Body of pancreas (tissue), 4 donors: ENCODE data around the gene HOXB3. TPM values are rescaled to one million over a fixed set of nuclear protein-coding genes. Genes with fewer than 3 reads are reported as not detected.

Experiments
- ATAC-seq: fragments of 150-250 bp; one replicate; pipeline ENCODE4 v1.9.1; 2016
- DNase-seq, 4 donors: peaks; one replicate each; pipeline ENCODE4 v3.0.0-alpha.2; 2019
- H3K27ac ChIP-seq, 4 donors: fragments of 200-600 bp; sonication (generic); 1 replicate in 3 of 4; 2 replicates in 1 of 4; pipeline versions ENCODE4 v1.5.1 to v1.6.1; 2016 to 2019; ENCODE audit warnings: mild to moderate bottlenecking in 1 of 4, mixed read lengths in 1 of 4, moderate library complexity in 1 of 4
- H3K27me3 ChIP-seq, 2 donors: fragments of 200-600 bp; sonication (generic); one replicate each; pipeline ENCODE4 v1.6.0; 2016; ENCODE audit warnings: mild to moderate bottlenecking in 1 of 2
- H3K36me3 ChIP-seq, 2 donors: fragments of 200-600 bp; sonication (generic); replicated peaks in 1 of 2; 2 replicates each; pipeline ENCODE4 v1.5.1; 2016; ENCODE audit warnings: low read depth in 2 of 2; ENCODE audit not compliant: insufficient read depth in 1 of 2
- H3K4me1 ChIP-seq: fragments of 200-600 bp; sonication (generic); one replicate; pipeline ENCODE4 v1.6.0; 2016
- H3K4me3 ChIP-seq, 2 donors: fragments of 200-600 bp; sonication (generic); 1 replicate in 1 of 2; 2 replicates in 1 of 2; pipeline ENCODE4 v1.5.1; 2016 to 2019
- H3K9me3 ChIP-seq, 3 donors: fragments of 200-600 bp; sonication (generic); 1 replicate in 2 of 3; 2 replicates in 1 of 3; pipeline ENCODE4 v1.5.1; 2016
- POLR2A ChIP-seq, 3 donors: fragments of 450-650 bp; IDR thresholded peaks; one replicate each; pipeline ENCODE4 v1.6.1; 2016; ENCODE audit warnings: antibody characterized with exemption in 3 of 3, mild to moderate bottlenecking in 2 of 3
- WGBS, 2 donors: methylation state at CpG; one replicate each; pipeline ENCODE4 v1.1.5; 2017; 5-methylcytosine and 5-hydroxymethylcytosine counted together
- intact Hi-C: fragments of 100-400 bp; cut with DNase I; formaldehyde crosslinking; loops from one replicate; pipeline ENCODE4 v1.15.1; 2023
- total RNA-seq, 2 donors: library from RNA; depleted of rRNA; stranded (reverse); fragments of >200 nt; gene quantifications; one replicate each; pipeline ENCODE4 v1.1.0, GENCODE V29; 2016
- TF ChIP-seq, protein P1 (sequence below), 7 experiments: fragments of 450-650 bp in 4 of 7; fragments of 200-600 bp in 3 of 7; sonication (generic) in 3 of 7; IDR thresholded peaks; one replicate each; pipeline ENCODE4 v1.5.1; 2016 to 2019; ENCODE audit warnings: antibody characterized with exemption in 7 of 7

The HOXB3 gene
- total RNA-seq, 2 donors from 2014 or later = 2.9 TPM; not detected in 1

DNA sequence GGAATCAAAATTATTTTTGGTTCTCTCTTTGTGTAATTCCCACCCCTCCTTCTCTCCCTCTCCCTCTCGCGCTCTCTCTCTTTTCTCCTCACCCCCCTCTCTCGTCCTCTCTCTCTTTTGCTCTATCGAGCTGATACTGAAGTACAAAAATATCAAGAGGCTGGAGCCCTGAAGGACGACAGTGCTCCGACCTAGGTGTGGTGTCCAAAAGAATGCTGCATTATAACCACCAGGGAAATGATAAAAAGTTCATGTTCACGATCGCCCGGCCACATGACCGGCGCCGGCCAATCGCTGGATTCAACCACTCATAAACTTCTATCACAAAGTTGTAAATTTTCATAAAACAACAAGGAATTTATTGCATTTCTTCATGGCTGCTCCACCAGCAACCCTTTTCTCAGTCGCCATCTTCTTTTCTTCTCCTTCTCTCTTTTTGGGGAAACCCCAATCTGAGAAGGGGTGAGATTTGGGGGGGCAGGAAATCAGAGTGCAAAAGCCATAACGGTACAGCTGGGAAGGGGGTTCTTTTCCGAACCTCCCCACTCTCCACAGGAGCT is 14.8 kb upstream of the HOXB3 start, which contains the start of gene HOXB6:
Gene HOXB6, minus strand, starts transcription at position 217 of the 560 bp plus-strand sequence. CDS start 6,836 bp downstream, outside the sequence.
- no peak within 1 kb of the TSS for H3K4me3 ChIP-seq
- no peak within 1 kb of the TSS for H3K27ac ChIP-seq
- ATAC-seq (no peak), DNase-seq (no peak)
- intact Hi-C loops = no loop called here
- TF ChIP-seq POLR2A (IDR thresholded peaks at IDR 0.05) = no peak
- TF ChIP-seq, protein P1, sequence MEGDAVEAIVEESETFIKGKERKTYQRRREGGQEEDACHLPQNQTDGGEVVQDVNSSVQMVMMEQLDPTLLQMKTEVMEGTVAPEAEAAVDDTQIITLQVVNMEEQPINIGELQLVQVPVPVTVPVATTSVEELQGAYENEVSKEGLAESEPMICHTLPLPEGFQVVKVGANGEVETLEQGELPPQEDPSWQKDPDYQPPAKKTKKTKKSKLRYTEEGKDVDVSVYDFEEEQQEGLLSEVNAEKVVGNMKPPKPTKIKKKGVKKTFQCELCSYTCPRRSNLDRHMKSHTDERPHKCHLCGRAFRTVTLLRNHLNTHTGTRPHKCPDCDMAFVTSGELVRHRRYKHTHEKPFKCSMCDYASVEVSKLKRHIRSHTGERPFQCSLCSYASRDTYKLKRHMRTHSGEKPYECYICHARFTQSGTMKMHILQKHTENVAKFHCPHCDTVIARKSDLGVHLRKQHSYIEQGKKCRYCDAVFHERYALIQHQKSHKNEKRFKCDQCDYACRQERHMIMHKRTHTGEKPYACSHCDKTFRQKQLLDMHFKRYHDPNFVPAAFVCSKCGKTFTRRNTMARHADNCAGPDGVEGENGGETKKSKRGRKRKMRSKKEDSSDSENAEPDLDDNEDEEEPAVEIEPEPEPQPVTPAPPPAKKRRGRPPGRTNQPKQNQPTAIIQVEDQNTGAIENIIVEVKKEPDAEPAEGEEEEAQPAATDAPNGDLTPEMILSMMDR (IDR thresholded peaks at IDR 0.05) = no peak
- no peaks in the 10 kb centered on the region for H3K36me3 ChIP-seq
- 13 to 14% methylated on average over 16 of the region's 16 CpGs for WGBS, 2 donors
- peaks cover 15% of the 10 kb centered on the region for H3K4me1 ChIP-seq
- peaks cover 3 to 64% of the 10 kb centered on the region in 2 donors for H3K27me3 ChIP-seq
- H3K9me3 ChIP-seq = no peaks in the 10 kb centered on the region

DNA sequence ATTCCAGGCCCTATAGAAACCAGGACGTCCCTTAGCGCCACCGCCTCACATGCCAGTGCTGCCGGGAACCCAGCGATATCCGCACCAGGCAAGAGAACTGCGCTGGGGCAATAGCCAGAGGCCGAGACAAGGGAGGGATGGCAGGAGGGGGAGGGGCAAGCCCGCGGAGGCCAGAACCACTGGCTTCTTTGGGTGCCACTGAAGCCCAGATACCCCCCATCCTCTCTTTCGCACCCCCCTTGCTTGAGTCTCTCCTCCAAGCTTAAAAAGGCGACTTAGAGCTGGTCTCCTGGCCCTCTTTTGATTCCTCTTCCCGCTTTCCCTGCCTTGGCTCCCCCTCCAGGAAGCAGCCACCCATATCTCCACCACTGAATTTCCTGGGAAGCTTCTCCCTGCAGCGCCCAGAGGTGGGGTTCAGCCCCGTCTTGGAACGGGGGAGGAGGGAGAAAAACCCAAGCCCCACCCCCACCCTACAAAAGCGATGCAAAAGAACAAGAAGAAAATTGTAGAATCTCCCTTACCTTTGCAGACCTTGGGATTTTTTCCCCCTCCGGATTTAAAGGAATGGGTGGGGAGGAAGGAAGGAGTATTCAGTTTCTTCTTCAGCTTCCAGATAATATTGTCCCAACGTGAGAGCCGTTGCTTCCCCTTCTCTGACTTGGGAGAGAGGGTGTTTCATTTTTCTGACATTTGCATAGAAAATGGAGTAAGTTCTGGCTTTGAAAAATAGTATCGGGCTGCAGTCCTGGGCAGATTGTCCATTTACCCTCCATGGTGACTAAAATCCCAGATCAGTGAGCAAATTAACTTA is 14.1 kb upstream of the HOXB3 start:
- Histone ChIP-seq H3K4me3 (no peak overlapping the region), H3K4me1 (peaks cover 13% of the 10 kb centered on the region), H3K27ac (no peak overlapping the region), H3K9me3 (no peaks in the 10 kb centered on the region), H3K27me3 (peaks cover 3 to 64% of the 10 kb centered on the region in 2 donors), H3K36me3 (no peaks in the 10 kb centered on the region)
- DNase-seq (no peak), ATAC-seq (no peak)
- 8 to 13% methylated on average over 21 of the region's 21 CpGs for WGBS, 2 donors
- intact Hi-C loops = no loop called here
- no peak for TF ChIP-seq POLR2A (IDR thresholded peaks at IDR 0.05)
- TF ChIP-seq, protein P1 (IDR thresholded peaks at IDR 0.05) = no peak

DNA sequence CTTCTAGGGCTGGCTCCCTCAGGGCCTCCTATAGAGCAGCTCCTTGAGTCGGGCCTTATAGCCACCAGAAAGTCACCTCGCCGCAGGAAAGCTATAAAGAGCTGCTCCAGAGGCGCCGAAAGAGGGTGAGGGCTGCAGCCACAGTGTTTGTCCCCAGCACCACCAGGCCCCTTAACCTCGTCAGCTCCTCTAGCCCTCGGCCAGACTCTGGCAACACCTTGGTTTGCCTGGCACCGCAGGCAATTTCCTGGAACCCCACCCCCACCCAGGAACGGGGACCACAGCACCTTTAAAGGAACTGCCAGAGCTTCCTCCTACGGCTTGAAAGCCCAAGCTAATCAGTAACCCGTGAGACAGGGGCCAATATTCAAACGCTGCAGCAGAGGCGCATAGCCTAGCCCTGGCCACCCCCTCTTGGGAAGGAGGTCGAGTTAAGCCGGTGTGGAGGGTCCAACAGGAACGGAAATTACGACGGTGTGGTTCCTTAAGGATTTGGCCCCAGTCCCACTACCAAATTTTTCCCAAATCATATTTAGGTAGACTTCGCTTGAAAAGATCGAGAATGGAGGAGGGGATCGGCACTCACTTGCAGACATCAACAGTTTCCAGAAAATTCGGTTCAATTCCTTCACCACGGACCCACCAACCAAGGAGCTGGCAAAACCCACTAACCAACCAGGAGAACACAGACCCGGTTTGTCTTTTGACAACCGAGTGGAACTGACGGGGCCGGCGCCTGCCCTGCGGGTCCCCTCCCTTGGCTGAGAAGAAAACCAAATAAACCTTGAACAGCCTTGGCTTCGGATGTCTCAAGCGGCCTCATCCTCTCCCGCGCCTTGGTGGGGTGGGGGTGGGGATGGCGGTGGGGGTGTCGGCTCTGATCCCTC is 11.7 kb upstream of the HOXB3 start:
- intact Hi-C loops = no loop called here
- ATAC-seq (no peak), DNase-seq (no peak)
- Histone ChIP-seq H3K9me3 (no peaks in the 10 kb centered on the region), H3K4me1 (peaks cover 28% of the 10 kb centered on the region), H3K27ac (no peak overlapping the region), H3K27me3 (peaks cover 8 to 80% of the 10 kb centered on the region in 2 donors), H3K4me3 (no peak overlapping the region), H3K36me3 (no peaks in the 10 kb centered on the region)
- TF ChIP-seq, protein P1 (IDR thresholded peaks at IDR 0.05) = no peak
- 16 to 17% methylated on average over 17 to 35 of the region's 35 CpGs for WGBS, 2 donors

DNA sequence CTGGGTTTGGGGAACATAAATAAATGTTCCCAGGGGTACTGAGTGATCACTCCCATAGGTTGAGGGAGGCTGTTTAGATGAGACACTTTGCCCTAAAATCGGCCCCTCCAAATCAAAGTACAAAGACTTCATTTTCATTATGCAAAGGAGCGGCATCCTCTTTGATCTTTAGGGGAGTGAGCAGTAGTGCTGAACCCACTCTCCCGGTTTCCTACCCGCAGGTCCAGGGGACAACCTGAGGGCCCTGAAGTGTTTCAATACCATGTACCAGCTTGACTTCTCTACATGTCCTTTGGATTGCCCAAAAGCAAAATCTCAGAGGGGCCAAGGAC is 11.1 kb upstream of the HOXB3 start:
- DNase-seq (no peak), ATAC-seq (no peak)
- intact Hi-C loops = no loop called here
- Histone ChIP-seq H3K36me3 (no peaks in the 10 kb centered on the region), H3K9me3 (no peaks in the 10 kb centered on the region), H3K4me3 (no peak overlapping the region), H3K4me1 (peaks cover 34% of the 10 kb centered on the region), H3K27me3 (peaks cover 8 to 82% of the 10 kb centered on the region in 2 donors), H3K27ac (no peak overlapping the region)
- TF ChIP-seq, protein P1 (IDR thresholded peaks at IDR 0.05) = no peak
- no peak for TF ChIP-seq POLR2A (IDR thresholded peaks at IDR 0.05)
- WGBS, 2 donors = 16 to 36% methylated on average over 4 of the region's 4 CpGs
